Astrocyte (in vitro differentiated cells and primary cell): ENCODE measurements around the gene ACTN4.

ENCODE experiments used
- EZH2 ChIP-seq: IDR thresholded peaks from 2 replicates; pipeline ENCODE4 v1.6.1; 2012; ENCODE audit warnings: mild to moderate bottlenecking, low read length, inconsistent platforms; ENCODE audit not compliant: insufficient read depth
- TF ChIP-seq, protein P1 (sequence below): IDR thresholded peaks from 2 replicates; pipeline ENCODE4 v1.5.1; 2011; ENCODE audit warnings: low read depth, mild to moderate bottlenecking, inconsistent platforms, low read length, moderate library complexity; ENCODE audit not compliant: insufficient read depth

DNA sequence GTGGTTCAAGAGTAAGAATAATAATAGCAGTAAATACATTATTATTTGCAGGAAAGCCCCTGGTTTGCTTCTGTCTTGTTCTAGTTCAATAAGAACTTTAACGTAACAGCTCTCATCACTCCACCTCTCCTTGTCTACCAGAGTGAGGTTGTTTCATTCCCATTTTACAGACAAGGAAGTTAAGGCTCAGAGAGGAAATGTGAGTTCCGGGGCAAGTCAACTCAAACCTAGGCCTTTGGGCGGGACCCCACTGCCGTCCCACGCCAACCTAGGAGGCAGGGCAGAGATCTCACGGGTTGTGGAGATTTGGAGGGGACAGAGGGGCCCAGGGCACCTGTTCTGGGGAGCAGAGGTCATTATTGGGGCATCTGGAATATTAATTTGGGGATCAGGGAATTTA is 31.2 kb upstream of the ACTN4 start:
- no peak for TF ChIP-seq EZH2
- TF ChIP-seq, protein P1, sequence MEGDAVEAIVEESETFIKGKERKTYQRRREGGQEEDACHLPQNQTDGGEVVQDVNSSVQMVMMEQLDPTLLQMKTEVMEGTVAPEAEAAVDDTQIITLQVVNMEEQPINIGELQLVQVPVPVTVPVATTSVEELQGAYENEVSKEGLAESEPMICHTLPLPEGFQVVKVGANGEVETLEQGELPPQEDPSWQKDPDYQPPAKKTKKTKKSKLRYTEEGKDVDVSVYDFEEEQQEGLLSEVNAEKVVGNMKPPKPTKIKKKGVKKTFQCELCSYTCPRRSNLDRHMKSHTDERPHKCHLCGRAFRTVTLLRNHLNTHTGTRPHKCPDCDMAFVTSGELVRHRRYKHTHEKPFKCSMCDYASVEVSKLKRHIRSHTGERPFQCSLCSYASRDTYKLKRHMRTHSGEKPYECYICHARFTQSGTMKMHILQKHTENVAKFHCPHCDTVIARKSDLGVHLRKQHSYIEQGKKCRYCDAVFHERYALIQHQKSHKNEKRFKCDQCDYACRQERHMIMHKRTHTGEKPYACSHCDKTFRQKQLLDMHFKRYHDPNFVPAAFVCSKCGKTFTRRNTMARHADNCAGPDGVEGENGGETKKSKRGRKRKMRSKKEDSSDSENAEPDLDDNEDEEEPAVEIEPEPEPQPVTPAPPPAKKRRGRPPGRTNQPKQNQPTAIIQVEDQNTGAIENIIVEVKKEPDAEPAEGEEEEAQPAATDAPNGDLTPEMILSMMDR: no peak
